A375 (cell line): ENCODE data around the gene CYP4F11. TPM values are rescaled to one million over a fixed set of nuclear protein-coding genes. Genes with fewer than 3 reads are reported as not detected.

Experiments used
- small RNA-seq: library from RNA; depleted of rRNA; stranded (forward); fragments of <200 nt; gene quantifications from one replicate; pipeline ENCODE3, GENCODE V24; 2014
- total RNA-seq: library from RNA; depleted of rRNA; stranded (reverse); fragments of >200 nt; shearing (Covaris generic); gene quantifications from 2 replicates; pipeline ENCODE4 v1.2.3, GENCODE V29; 2014; rRNA removed

The CYP4F11 gene, protein sequence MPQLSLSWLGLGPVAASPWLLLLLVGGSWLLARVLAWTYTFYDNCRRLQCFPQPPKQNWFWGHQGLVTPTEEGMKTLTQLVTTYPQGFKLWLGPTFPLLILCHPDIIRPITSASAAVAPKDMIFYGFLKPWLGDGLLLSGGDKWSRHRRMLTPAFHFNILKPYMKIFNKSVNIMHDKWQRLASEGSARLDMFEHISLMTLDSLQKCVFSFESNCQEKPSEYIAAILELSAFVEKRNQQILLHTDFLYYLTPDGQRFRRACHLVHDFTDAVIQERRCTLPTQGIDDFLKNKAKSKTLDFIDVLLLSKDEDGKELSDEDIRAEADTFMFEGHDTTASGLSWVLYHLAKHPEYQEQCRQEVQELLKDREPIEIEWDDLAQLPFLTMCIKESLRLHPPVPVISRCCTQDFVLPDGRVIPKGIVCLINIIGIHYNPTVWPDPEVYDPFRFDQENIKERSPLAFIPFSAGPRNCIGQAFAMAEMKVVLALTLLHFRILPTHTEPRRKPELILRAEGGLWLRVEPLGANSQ
- 0.58 and 0.72 TPM in 2 replicates for total RNA-seq

DNA sequence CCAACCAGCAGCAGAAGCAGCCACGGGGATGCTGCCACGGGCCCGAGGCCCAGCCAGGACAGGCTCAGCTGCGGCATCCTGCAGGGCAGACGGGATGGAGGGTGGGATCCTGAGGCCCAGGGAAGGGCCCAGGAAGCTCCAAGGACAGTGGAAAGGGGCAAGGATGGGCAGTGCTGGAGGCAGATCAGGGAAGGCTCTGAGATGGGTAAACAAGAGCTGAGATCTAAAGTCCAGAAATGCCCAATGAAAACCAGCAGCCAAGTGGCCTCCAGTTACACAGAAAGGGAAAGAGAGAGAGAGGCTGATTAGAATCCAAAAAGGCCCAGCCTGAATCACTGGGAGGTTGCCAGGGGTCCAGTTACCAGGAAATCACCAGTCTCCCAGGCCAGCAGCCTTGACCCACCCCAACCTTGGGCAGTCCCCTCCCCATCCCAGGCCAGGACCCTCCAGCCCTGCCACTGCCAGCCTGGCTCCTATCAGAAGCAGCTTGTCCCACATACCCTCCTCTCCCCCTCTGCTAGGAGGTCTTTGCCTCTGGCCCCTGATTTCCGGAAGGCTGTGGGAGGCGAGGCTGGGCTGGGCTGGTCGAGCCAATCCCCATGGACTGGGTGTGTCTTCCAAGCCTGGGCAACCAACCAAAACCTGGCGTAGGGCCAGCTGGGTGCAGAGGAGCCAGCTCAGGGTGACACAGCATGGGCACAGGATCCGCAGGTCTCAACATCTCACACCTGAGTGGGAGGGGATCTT is at the start of gene CYP4F11:
Gene CYP4F11 (minus strand): TSS at position 198 of the 747 bp plus-strand sequence. CDS start 121 bp downstream, at position 77.

DNA sequence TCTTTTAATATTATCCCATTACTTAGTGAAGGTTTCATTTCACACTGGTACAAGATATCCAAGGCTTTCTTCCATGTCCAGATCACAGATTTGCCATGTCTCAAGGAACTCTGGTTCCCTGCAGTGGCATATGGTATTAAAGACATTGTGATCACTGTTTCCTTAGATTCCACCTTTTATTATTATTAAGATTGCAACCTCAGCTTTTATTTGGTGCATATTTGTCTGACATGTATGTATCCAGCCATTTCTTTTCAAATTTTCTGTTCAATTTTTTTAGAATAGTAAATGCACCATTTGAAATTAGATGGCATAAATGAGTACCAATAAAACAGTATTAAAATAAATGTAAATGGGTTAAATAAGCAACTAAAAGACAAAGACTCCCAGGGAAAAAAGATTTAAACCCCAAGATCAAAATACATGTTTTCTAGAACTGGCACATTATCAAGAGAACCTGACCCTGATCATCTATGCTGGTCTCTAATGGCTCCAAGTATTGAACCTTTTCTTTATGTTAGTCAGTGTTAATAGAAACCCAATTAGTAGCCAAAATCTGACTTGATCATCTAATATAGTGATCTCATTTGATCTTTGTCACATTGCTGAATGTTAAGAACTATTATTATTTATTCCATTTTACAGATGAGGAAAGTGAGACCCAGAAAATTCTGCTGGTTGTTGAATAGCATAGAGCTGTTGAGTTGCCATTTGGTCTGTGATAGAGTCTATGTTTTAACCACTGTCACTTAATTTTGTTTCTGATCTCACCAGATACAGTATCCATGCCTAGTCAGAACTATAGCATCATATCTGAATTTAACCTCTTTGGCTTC is 14.1 kb upstream of the CYP4F11 start, which contains the start of gene OR10H4:
Gene OR10H4 (plus strand): TSS at position 786 of the 836 bp plus-strand sequence. CDS start 0 bp downstream, at position 786.

DNA sequence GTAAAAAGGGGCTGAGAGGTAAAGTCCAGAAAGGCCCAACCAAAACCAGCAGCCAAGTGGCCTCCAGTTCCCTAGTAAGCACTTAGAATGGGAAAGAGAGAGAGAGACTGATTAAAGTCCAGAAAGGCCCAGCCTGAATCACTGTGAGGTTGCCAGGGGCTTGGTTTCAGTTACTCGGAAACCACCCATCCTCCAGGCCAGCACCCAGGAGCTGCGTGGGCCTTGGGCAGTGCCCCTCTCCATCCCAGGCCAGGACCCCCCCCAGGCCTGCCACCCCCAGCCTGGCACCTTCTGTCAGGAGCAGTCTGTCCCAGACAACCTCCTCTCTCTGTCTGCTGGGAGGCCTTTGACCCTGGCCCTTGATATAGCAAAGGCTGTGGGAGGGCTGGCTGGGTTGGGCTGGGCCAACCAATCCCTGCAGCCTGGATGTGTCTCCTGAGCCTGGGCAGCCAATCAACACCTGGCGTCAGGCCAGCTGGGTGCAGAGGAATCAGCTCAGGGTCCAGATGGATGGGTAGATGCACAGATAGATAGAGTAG is 36.5 kb downstream of the CYP4F11 start, which contains the start of gene CYP4F2:
Gene CYP4F2 (minus strand): TSS at position 337 of the 539 bp plus-strand sequence. CDS start 463 bp downstream, outside the sequence.

Small RNA genes lying within 50 kb of the gene (small RNA-seq; reads per million reads assigned to genes)
- not detected for gene CYP4F36P

Other genes with a start within 250 kb of the CYP4F11 start
- not detected in 2 replicates for gene OR10H2, start 206.5 kb downstream of the CYP4F11 start, total RNA-seq
- gene OR10H3, start 196.5 kb downstream of the CYP4F11 start, total RNA-seq, result not detected in 2 replicates
- gene OR10H5, start 146.9 kb downstream of the CYP4F11 start, total RNA-seq, result not detected in 2 replicates
- gene OR10H1, start 118.9 kb downstream of the CYP4F11 start, total RNA-seq, result not detected in 2 replicates
- 0.26 and 0.42 TPM in 2 replicates for gene CYP4F2, start 36.5 kb downstream of the CYP4F11 start, total RNA-seq
- gene OR10H4, start 14.5 kb upstream of the CYP4F11 start, total RNA-seq, result not detected in 2 replicates
- gene TPM4, start 142.0 kb upstream of the CYP4F11 start, total RNA-seq, result 351 and 372 TPM in 2 replicates
- gene RAB8A, start 177.4 kb upstream of the CYP4F11 start, total RNA-seq, result 55.5 and 62.9 TPM in 2 replicates
- not detected in 2 replicates for gene HSH2D, start 209.2 kb upstream of the CYP4F11 start, total RNA-seq
- gene CIB3, start 239.0 kb upstream of the CYP4F11 start, total RNA-seq, result not detected in 2 replicates